ENCODE measurements around the gene TOMM20. TPM values are rescaled to one million over a fixed set of nuclear protein-coding genes. Genes with fewer than 3 reads are reported as not detected.
A peak's percentile ranks its signal among the peaks of the same experiment; 100 is the strongest.

Gene TOMM20
- polyA plus RNA-seq (2013, experiment 1 of 2), result 152 TPM
- polyA plus RNA-seq (2013, experiment 2 of 2), result 156 TPM

DNA sequence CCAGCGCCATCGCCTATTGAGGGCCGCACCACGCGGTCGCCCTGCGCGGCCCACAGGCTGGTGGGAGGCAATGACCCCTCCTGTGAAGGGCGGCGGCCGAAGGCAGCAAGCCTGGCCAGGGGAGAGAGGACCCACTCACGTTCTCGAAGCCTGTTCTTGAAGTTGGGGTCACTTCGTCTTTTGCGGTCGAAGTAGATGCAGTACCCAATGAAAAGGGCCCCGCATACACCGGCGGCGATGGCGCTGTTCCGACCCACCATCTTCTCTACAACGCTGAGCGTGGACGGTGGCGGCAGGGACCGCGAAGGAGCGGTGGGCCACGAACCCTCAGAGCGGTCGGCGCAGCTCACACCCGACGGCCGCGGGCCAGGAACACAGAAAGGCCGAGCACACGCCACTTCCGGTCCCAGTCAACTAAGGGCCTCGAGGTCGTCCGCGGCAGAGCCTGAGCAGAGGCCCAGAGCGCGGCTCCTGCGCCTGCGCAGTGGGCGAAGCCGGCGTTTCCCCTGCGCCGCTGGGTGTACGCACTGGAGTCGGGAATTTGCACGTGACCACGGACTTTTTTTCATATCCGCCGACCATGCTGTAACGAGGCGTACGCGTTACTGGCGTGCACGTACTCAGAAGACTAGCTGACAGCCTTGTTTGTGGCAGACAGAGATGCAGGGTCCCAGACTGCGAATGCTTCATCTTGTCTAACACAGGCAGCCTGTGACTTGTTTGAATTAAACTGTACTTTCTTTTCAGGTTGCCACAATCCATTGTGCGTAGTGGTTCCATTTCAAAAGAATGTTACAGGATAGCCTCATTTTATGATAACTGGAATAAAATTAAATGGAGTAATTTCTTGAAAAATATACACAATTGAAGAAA lies at the start of gene TOMM20:
TOMM20 (minus strand) TSS at position 382 of the 873 bp plus-strand sequence; CDS start at position 260, 122 bp downstream.
- H4K91ac ChIP-seq (ENCODE audit: low read depth, low read length, poor library complexity), result peak within 1 kb of the TSS; percentile 100
- H2AFZ ChIP-seq (ENCODE audit: low read length), result peak within 1 kb of the TSS; percentile 85
- no peak within 1 kb of the TSS for H2BK15ac ChIP-seq (ENCODE audit: low read length)
- H4K8ac ChIP-seq (ENCODE audit: low read depth, low read length), result no peak within 1 kb of the TSS
- H3K18ac ChIP-seq (ENCODE audit: low read length), result peak within 1 kb of the TSS; percentile 98
- H2AK5ac ChIP-seq (ENCODE audit: low read depth, low read length), result peak within 1 kb of the TSS; percentile 76
- no peak within 1 kb of the TSS for H2BK120ac ChIP-seq (ENCODE audit: low read depth, low read length)
- peak within 1 kb of the TSS; percentile 77 for H3K27ac ChIP-seq (replicated peaks; ENCODE audit: low read length)
- peak within 1 kb of the TSS; percentile 99 for H3K9ac ChIP-seq (ENCODE audit: low read depth, low read length, poor library complexity)
- peak within 1 kb of the TSS; percentile 80 to 94 for H3K4me3 ChIP-seq (ENCODE audit: low read length in 2 of 2)
- DNase-seq (ENCODE audit: low spot score), result peak; percentile 95
- H3K23ac ChIP-seq (ENCODE audit: low read depth, low read length, poor library complexity), result peak within 1 kb of the TSS; percentile 100
- no CpG with 5 or more reads among the region's 67 CpGs for WGBS, 2 donors (ENCODE audit: extremely low coverage in 2 of 2, insufficient read length in 2 of 2, insufficient replicate concordance in 1 of 2)
- H3K79me1 ChIP-seq (ENCODE audit: low read depth, low read length), result peaks cover 4% of the 10 kb centered on the region
- peak within 1 kb of the TSS; percentile 100 for H3K14ac ChIP-seq (ENCODE audit: low read length)
- peaks cover 0 to 2% of the 10 kb centered on the region in 2 donors for H3K9me3 ChIP-seq (replicated peaks in 1 of 2; ENCODE audit: control insufficient read depth in 2 of 2, insufficient read depth in 1 of 2, low read depth in 1 of 2, low read length in 2 of 2)
- H2BK5ac ChIP-seq (ENCODE audit: low read length), result peak within 1 kb of the TSS; percentile 96
- H3K27me3 ChIP-seq (ENCODE audit: control insufficient read depth in 3 of 3, insufficient read depth in 3 of 3, low read depth in 1 of 3, low read length in 3 of 3), result no peaks in the 10 kb centered on the region
- H3K4me1 ChIP-seq (ENCODE audit: control insufficient read depth in 2 of 2, insufficient read depth in 1 of 2, low read depth in 1 of 2, low read length in 2 of 2), result peaks cover 0 to 8% of the 10 kb centered on the region in 2 donors
- peaks cover 5 to 63% of the 10 kb centered on the region in 2 donors for H3K36me3 ChIP-seq (replicated peaks in 1 of 2; ENCODE audit: control insufficient read depth in 2 of 2, insufficient read depth in 2 of 2, low read length in 2 of 2)
- H3K4ac ChIP-seq (ENCODE audit: low read length), result peak within 1 kb of the TSS; percentile 61
- H3K4me2 ChIP-seq (ENCODE audit: insufficient read depth, low read length, poor library complexity, severe bottlenecking), result peak within 1 kb of the TSS; percentile 72
- H2BK12ac ChIP-seq (ENCODE audit: low read length), result no peak within 1 kb of the TSS

DNA sequence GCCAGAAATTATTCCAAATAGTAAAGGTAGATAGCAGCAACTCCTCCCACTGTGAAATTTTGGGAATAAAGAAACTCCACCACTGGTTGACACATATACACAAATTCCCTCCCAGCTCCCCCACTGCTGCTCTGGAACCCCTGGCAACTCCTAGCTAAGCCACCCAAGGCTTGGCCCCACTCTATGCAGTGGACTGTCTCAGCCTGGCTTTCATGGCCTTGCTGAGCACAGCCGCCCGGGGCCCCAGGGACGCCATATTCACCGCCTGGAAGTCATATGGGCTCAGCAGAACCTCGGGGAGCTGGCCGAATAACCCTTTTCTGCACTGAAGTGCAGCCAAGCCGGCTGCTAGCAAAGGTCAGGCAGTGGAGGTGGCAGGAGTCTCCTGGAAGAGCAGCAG lies 47.8 kb upstream of the TOMM20 start:
- H3K27ac ChIP-seq (replicated peaks; ENCODE audit: low read length), result no peak overlapping the region
- H2BK12ac ChIP-seq (ENCODE audit: low read length), result peak overlapping the region; percentile 58
- H3K4me2 ChIP-seq (ENCODE audit: insufficient read depth, low read length, poor library complexity, severe bottlenecking), result no peak overlapping the region
- peak overlapping the region; percentile 90 for H2BK5ac ChIP-seq (ENCODE audit: low read length)
- H3K4me3 ChIP-seq (ENCODE audit: low read length in 2 of 2), result peak overlapping the region in 1 of 2 donors; percentile 60
- H3K4me1 ChIP-seq (ENCODE audit: control insufficient read depth in 2 of 2, insufficient read depth in 1 of 2, low read depth in 1 of 2, low read length in 2 of 2), result no peaks in the 10 kb centered on the region
- no peak overlapping the region for H4K91ac ChIP-seq (ENCODE audit: low read depth, low read length, poor library complexity)
- no peak overlapping the region for H3K4ac ChIP-seq (ENCODE audit: low read length)
- H3K79me1 ChIP-seq (ENCODE audit: low read depth, low read length), result no peaks in the 10 kb centered on the region
- H2BK15ac ChIP-seq (ENCODE audit: low read length), result no peak overlapping the region
- H3K36me3 ChIP-seq (replicated peaks in 1 of 2; ENCODE audit: control insufficient read depth in 2 of 2, insufficient read depth in 2 of 2, low read length in 2 of 2), result peaks cover 13 to 94% of the 10 kb centered on the region in 2 donors
- no peak overlapping the region for H3K14ac ChIP-seq (ENCODE audit: low read length)
- WGBS, 2 donors (ENCODE audit: extremely low coverage in 2 of 2, insufficient read length in 2 of 2, insufficient replicate concordance in 1 of 2), result no CpG with 5 or more reads among the region's 7 CpGs
- H2BK120ac ChIP-seq (ENCODE audit: low read depth, low read length), result no peak overlapping the region
- H3K23ac ChIP-seq (ENCODE audit: low read depth, low read length, poor library complexity), result no peak overlapping the region
- no peak overlapping the region for H4K8ac ChIP-seq (ENCODE audit: low read depth, low read length)
- DNase-seq (ENCODE audit: low spot score), result no peak
- H3K27me3 ChIP-seq (ENCODE audit: control insufficient read depth in 3 of 3, insufficient read depth in 3 of 3, low read depth in 1 of 3, low read length in 3 of 3), result no peaks in the 10 kb centered on the region
- H3K18ac ChIP-seq (ENCODE audit: low read length), result no peak overlapping the region
- no peaks in the 10 kb centered on the region for H3K9me3 ChIP-seq (replicated peaks in 1 of 2; ENCODE audit: control insufficient read depth in 2 of 2, insufficient read depth in 1 of 2, low read depth in 1 of 2, low read length in 2 of 2)
- H2AK5ac ChIP-seq (ENCODE audit: low read depth, low read length), result no peak overlapping the region
- H2AFZ ChIP-seq (ENCODE audit: low read length), result no peak overlapping the region
- H3K9ac ChIP-seq (ENCODE audit: low read depth, low read length, poor library complexity), result no peak overlapping the region

DNA sequence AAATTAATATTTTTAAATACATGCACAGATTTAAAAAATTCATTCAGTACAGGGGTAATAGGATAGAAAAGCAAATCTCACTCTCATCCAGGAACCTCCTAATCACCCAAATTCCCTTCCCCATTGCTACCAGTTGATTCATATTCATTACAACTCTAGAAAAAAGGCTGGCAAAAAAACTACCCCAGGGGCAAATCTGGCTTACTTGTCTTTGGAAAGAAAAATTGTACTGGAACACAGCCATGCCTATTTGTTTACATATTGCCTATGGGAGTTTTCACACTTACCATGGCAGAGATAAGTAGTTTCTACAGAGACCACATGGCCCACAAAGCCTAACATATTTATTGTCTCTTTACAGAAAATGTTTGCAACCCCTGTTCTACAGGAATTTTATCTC lies 41.3 kb upstream of the TOMM20 start:
- Histone ChIP-seq H3K23ac (ENCODE audit: low read depth, low read length, poor library complexity) (no peak overlapping the region), H3K36me3 (replicated peaks in 1 of 2; ENCODE audit: control insufficient read depth in 2 of 2, insufficient read depth in 2 of 2, low read length in 2 of 2) (peaks cover 4 to 88% of the 10 kb centered on the region in 2 donors), H3K18ac (ENCODE audit: low read length) (no peak overlapping the region), H3K9ac (ENCODE audit: low read depth, low read length, poor library complexity) (no peak overlapping the region), H3K27ac (replicated peaks; ENCODE audit: low read length) (no peak overlapping the region), H2BK5ac (ENCODE audit: low read length) (no peak overlapping the region), H3K14ac (ENCODE audit: low read length) (no peak overlapping the region), H2AK5ac (ENCODE audit: low read depth, low read length) (no peak overlapping the region), H3K4me2 (ENCODE audit: insufficient read depth, low read length, poor library complexity, severe bottlenecking) (no peak overlapping the region), H3K4ac (ENCODE audit: low read length) (no peak overlapping the region), H2AFZ (ENCODE audit: low read length) (no peak overlapping the region), H3K79me1 (ENCODE audit: low read depth, low read length) (no peaks in the 10 kb centered on the region), H2BK15ac (ENCODE audit: low read length) (no peak overlapping the region), H2BK12ac (ENCODE audit: low read length) (no peak overlapping the region), H3K4me3 (ENCODE audit: low read length in 2 of 2) (no peak overlapping the region), H3K4me1 (ENCODE audit: control insufficient read depth in 2 of 2, insufficient read depth in 1 of 2, low read depth in 1 of 2, low read length in 2 of 2) (no peaks in the 10 kb centered on the region), H3K9me3 (replicated peaks in 1 of 2; ENCODE audit: control insufficient read depth in 2 of 2, insufficient read depth in 1 of 2, low read depth in 1 of 2, low read length in 2 of 2) (no peaks in the 10 kb centered on the region), H4K91ac (ENCODE audit: low read depth, low read length, poor library complexity) (no peak overlapping the region), H2BK120ac (ENCODE audit: low read depth, low read length) (no peak overlapping the region), H3K27me3 (ENCODE audit: control insufficient read depth in 3 of 3, insufficient read depth in 3 of 3, low read depth in 1 of 3, low read length in 3 of 3) (no peaks in the 10 kb centered on the region), H4K8ac (ENCODE audit: low read depth, low read length) (no peak overlapping the region)
- no peak for DNase-seq (ENCODE audit: low spot score)

DNA sequence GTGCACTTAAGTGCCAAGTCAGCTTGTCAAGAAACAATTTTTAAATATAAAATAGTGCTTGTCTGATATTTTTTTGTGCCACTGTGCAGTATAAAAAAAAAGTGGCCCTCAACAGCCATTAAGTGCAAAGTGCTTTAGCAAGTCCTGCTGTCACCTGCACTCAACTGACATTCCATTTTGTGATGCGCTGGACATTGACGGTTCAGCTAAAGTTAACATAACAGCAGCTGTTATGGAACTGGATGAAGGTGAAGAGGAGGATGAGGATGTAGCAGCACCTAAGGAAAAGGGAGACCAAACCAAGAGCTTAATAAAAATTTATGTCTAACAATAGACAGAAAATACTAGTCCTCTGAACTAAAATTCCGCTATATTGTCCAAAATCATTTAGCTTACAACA lies 39.7 kb upstream of the TOMM20 start:
- no peak for DNase-seq (ENCODE audit: low spot score)

More for the DNA sequence above, 39.7 kb upstream of the TOMM20 start:
- no peak overlapping the region for H2BK15ac ChIP-seq (ENCODE audit: low read length)
- peaks cover 4 to 76% of the 10 kb centered on the region in 2 donors for H3K36me3 ChIP-seq (replicated peaks in 1 of 2; ENCODE audit: control insufficient read depth in 2 of 2, insufficient read depth in 2 of 2, low read length in 2 of 2)
- WGBS, 2 donors (ENCODE audit: extremely low coverage in 2 of 2, insufficient read length in 2 of 2, insufficient replicate concordance in 1 of 2), result no CpG with 5 or more reads among the region's 3 CpGs
- no peak overlapping the region for H2AFZ ChIP-seq (ENCODE audit: low read length)
- no peak overlapping the region for H2BK5ac ChIP-seq (ENCODE audit: low read length)
- H3K9ac ChIP-seq (ENCODE audit: low read depth, low read length, poor library complexity), result no peak overlapping the region
- no peak overlapping the region for H3K23ac ChIP-seq (ENCODE audit: low read depth, low read length, poor library complexity)
- H2AK5ac ChIP-seq (ENCODE audit: low read depth, low read length), result no peak overlapping the region
- no peak overlapping the region for H3K4ac ChIP-seq (ENCODE audit: low read length)
- no peaks in the 10 kb centered on the region for H3K9me3 ChIP-seq (replicated peaks in 1 of 2; ENCODE audit: control insufficient read depth in 2 of 2, insufficient read depth in 1 of 2, low read depth in 1 of 2, low read length in 2 of 2)
- no peaks in the 10 kb centered on the region for H3K4me1 ChIP-seq (ENCODE audit: control insufficient read depth in 2 of 2, insufficient read depth in 1 of 2, low read depth in 1 of 2, low read length in 2 of 2)
- H3K27ac ChIP-seq (replicated peaks; ENCODE audit: low read length), result no peak overlapping the region
- no peaks in the 10 kb centered on the region for H3K27me3 ChIP-seq (ENCODE audit: control insufficient read depth in 3 of 3, insufficient read depth in 3 of 3, low read depth in 1 of 3, low read length in 3 of 3)
- no peak overlapping the region for H3K4me2 ChIP-seq (ENCODE audit: insufficient read depth, low read length, poor library complexity, severe bottlenecking)
- H2BK12ac ChIP-seq (ENCODE audit: low read length), result no peak overlapping the region
- no peak overlapping the region for H3K4me3 ChIP-seq (ENCODE audit: low read length in 2 of 2)
- H4K8ac ChIP-seq (ENCODE audit: low read depth, low read length), result no peak overlapping the region
- H3K18ac ChIP-seq (ENCODE audit: low read length), result no peak overlapping the region
- no peak overlapping the region for H4K91ac ChIP-seq (ENCODE audit: low read depth, low read length, poor library complexity)
- no peaks in the 10 kb centered on the region for H3K79me1 ChIP-seq (ENCODE audit: low read depth, low read length)
- H2BK120ac ChIP-seq (ENCODE audit: low read depth, low read length), result no peak overlapping the region
- H3K14ac ChIP-seq (ENCODE audit: low read length), result no peak overlapping the region

Measured in neuronal stem cell (in vitro differentiated cells).